ENCODE data around the gene FUT8.

FUT8 gene

GRCh38 chr14:65412032-65412846, at the start of gene FUT8:
Gene FUT8 (plus strand): TSS chr14:65412730. CDS start chr14:65561564, 148,834 bp downstream.
- DNase-seq = peak; percentile 97

DNA sequence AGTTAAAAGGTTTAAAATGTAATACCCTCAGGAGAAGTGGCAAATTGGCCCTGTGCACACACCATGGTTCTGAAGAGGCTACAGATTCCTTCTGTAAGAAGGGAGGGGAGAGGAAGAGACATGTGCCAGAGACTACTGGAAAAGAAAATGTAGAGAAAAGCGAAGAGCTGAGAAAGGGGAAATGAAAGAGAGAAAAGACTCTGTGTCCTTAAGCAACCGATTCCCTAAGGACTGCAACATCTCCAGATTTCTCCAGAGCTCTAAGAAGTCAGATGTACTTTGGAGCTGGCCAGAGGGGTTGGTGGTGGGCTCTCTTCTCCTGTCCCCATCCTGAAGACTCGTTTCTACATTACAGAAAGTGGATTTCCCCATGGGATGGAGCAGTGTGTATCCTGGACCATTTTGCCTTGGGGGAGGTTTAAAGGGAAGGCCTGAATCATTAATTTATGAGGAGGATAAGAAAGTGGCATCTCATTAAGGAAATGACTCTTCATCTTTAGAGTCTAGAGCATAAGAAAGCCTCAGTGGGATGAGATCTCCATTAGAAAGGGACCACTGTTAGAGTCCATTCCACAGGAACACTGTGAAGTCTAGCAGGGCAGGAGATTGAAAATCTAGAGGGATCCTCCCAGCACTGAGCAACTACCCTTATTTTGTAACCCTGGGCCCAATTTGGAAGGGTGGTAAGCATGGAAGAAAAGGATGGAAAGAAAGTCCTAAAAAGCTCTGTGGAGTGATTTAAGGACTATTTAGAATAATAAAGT, 45.5 kb upstream of the FUT8 start:
- no peak for DNase-seq

DNA sequence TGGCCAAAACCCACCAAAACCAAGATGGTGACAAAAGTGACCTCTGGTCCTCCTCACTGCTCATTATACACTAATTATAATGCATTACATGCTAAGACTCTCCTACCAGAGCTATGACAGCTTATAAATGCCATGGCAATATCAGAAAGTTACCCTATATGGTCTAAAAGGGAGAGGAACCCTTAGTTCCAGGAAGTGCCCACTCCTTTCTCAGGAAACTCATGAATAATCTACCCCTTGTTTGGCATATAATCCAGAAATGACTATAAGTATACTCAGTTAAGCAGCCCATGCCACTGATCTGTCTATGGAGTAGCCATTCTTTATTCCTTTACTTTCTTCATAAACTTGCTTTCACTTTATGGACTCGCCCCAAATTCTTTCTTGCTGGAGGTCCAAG, 43.0 kb upstream of the FUT8 start:
- DNase-seq = no peak

DNA sequence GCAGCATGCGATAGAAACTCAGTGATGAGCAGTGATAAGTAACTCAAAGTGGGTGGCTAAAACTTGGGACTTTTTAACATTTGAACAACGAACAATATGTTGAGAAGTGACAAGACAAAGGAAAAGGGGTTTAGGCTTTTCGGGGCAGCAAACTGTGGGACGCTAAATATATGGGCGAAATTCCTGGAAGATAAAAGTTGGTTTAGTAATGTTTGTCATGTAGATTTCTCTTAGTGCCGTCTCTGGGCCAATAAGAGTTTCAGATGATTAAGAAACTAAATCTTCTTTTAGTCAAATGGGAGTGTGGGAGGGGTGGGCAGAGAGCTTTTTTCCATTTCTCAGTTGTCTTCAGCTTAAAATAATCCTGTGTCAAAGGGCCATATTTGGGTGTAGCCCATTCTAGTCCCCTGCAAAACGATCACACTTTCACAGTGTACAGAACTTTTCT, 41.7 kb upstream of the FUT8 start:
- DNase-seq = no peak

DNA sequence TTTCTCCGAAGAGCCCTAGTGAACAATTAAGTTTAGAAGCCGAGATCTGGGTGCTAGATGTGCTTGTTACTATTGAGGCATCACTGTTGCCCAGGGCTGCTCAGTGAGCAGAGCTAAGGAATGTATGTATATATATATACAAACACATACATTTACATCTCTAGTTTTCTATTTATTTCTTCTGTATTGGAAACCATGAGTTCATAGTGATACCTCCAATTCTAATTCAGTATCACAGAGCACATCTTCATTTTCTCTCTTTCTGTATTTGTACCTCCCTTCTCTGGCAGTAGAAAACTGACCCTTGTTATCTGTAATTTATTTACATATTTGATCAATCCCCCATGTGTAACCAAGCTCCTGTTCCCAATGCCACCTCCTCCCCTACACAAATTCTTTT, 40.7 kb upstream of the FUT8 start:
- no peak for DNase-seq

- peak; percentile 58 for DNase-seq
These were observed 39.4 kb upstream of the FUT8 start for GRCh38 chr14:65373016-65373670.

- DNase-seq = peak; percentile 68
These were observed 38.9 kb upstream of the FUT8 start for GRCh38 chr14:65373671-65374039.

DNA sequence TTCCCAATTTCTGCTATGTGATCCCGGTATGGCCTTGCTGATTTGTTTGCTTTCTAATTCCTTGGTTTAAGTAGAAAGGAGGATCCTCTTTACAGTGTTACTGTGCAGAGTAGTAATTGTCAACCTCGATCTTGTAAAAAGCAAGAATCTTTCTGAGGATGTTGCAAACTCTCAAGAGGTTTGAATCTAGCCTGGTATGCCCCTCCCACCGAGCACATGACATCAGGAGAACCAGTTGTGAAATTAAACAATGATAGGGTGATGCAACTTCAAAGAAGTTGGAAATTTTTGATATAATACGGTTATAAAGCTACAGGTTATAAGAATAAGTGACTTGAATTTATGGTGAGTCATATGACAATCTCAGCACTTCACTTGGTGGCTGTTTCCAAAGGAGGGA, 35.0 kb upstream of the FUT8 start:
- DNase-seq = no peak

DNA sequence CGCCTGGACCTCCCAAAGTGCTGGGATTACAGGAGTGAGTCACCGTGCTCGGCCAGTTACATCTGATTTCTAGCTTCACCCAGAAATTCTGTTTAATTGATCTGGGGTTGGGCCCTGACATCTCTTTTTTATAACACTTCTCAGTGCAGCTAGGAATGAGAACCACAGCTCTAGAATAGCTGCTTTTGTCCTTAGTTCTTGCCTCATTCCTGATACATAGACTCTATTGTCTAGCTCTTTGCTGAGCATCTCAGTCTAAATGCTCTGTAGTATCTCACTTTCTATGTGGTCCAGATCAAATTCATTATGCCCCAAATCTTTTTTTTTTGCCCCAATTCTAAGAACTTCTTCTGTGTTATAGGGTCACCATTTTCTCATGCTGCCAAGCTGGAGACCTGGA, 29.9 kb upstream of the FUT8 start:
- DNase-seq = no peak

DNA sequence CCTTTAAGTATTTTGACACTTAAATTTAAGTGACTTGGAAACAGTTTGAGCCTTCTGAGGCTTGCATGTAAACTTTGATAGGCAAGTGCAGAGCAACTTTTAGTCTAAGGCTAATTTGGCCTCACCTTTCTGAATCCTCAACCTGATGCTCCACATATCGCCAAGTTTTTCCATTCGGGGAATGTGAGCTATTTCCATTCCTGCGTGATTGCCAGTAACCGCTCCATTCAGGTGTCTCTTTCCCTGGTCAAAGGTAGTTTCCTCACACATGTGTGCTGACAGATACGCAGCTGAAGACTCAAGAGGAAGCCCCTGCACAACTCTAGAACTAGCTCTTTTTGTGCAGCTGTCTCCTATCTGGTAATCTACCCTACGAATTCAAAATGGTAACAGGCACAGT, 25.4 kb upstream of the FUT8 start:
- DNase-seq = no peak

DNA sequence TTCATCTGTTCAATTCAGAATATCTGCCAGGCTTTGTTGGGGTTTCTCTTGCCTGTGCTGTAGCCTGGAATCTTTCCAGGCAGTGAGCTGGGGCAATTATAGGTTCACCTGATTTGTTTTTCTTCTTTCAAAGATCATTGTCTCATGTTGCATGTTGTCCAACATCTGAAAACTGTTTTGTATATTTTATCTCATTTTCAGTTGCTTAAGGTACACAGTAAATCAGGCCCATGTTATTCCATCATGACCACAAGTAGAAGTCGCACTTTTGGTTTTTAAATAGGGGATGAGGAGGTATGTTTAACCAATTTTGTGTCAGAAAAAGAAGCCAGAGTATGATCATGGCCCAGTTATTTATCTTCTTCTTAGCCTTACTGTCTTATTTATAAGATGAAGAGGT, 24.9 kb upstream of the FUT8 start:
- no peak for DNase-seq

- no peak for DNase-seq
These were observed 20.2 kb upstream of the FUT8 start for GRCh38 chr14:65392296-65392695.

- no peak for DNase-seq
These were observed 16.2 kb upstream of the FUT8 start for GRCh38 chr14:65396082-65396910.

GRCh38 chr14:65403231-65403630, 9.3 kb upstream of the FUT8 start:
- DNase-seq = no peak

DNA sequence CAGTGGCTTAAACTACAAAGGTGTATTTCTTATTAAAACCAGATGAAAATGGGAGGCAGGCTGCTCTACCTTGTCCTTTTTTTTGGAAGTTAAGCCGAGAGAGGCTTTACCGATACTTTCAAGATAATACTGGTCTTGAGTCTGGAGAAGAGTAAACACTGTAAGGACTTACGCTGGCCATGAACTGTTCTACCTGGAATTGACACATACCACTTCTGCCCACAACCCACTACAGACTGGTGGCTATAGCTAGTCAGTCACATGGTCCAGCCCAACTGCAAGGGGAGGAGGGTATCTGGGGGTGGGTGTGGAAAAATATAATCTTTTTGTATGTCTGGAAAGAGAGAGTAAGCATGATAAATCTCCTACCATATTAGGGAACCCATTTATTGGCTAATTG, 4.4 kb upstream of the FUT8 start:
- DNase-seq = no peak

DNA sequence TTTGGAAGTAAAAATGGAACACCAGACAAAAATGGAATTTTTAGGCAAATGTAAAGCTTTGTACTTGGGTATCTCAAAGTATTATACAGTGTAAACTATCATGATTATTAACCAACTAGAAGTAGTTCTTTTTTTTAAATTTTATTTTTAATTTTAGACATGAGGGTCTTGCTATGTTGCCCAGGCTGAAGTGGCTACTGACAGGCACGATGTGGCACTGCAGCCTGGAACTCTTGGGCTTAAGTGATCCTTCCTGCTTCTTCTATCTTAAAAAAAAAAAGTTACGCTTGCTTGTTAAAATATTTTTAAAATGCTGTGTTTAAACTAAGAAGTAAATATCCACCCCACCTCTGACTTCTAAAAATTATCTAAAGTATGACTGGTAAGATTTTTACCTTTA, 1.9 kb upstream of the FUT8 start:
- no peak for DNase-seq

GRCh38 chr14:65411656-65412031, 886 bp upstream of the FUT8 start:
- DNase-seq = peak; percentile 91

DNA sequence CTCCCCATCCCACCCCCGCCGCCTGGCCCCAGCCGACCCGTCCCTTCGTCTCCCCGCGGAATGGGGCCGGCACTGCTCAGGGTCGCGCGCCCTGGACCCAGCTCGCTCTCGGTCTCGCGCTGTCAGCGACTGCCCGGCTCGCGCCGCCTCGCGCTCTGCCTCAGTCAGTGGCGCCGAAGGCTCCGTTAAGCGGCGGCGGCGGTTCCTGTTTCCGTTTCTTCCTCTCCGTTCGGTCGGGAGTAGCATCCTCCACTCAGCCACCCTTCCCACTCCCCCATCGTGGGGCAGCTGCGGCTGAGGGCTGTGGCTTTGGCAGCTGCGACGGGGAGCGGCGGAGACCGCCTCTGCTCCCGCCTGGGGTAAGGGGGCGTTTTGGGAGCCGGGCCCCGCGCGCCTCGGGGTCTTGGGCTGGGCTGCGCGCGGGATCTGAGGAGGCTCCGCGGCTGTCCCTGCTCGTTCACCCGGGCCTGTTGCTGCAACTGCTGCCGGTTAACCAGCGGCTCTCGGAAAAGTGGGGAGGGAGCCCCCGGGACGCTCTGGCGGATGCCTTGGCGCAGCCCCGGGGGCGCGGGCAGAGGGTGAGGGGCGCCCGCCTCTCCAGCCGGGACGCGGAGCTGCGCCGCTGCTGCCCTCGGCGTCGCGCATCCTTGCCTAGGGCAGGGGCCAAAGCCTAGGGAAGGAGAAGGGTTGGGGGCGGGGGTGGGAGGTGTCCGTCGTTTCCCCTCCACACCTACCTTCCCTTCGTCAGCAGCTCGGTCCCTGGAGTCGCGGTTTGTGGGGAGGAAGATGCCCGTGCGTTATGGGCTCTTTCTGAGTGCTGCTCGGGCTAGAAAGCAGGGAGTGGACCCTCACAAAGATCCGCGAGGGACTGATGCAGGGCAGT, 567 bp downstream of the FUT8 start:
- peak; percentile 90 for DNase-seq

- no peak for DNase-seq
These were observed 1.2 kb downstream of the FUT8 start for GRCh38 chr14:65413739-65414045.

DNA sequence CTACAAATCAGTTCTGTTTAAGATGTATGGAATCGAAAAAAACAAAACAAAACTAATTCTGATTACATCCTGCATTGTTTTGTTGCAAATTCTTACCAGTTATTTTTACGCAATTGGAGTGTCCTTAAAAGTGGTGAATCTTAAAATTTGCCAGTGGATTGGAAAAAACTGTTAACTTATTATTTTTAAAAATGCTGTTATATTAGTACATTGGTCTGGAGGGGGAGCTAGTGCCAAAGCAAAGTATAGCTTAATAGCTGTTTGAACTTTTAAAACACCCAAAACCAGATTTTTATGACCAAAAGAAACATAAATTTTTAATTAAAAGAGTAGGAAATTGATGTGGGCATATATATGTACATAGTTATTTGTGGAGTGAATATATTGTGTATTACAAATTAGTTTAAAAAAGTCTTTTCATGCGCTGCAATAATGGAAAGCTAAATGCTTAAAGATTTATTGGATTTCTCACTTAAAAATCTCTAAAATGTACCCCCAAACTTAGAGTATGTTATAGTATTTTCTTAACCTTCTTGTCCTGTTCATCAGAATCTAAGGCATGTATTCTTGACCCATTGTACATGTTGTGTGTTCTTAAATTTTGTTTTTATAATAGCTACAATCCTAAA, 2.5 kb downstream of the FUT8 start:
- peak; percentile 54 for DNase-seq

DNA sequence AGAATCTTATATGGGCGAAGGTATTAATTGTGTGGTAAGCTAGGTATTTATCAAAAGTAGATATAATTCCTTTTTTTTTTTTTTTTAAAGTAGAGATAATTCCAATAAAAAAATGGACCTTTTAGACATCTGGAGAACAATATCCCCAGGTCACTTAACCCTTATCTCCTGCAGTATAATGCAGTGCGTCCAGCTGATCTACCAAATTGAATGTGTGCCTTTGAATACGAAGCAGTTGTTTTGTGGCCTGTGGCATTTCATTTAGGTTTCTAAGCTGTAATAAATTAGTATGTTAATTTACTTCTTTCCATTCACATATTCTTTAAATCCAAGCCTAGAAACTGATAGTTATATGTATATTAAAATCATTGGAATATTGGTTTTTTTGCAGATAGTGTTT, 3.1 kb downstream of the FUT8 start:
- no peak for DNase-seq

All from DMS53 (cell line).